SU-DHL-6 (cell line): ENCODE measurements around the gene TFEB.

Experiments
- H2AFZ ChIP-seq: fragments of 200-600 bp; sonication (generic); 2 replicates; pipeline ENCODE4 v1.6.1; 2014; ENCODE audit warnings: low read depth, mild to moderate bottlenecking, moderate library complexity, mixed read lengths, antibody characterized with exemption, low read length; ENCODE audit not compliant: severe bottlenecking
- H3F3A ChIP-seq: fragments of 200-600 bp; shearing (Covaris generic); 2 replicates; pipeline ENCODE4 v1.6.0; 2016; ENCODE audit warnings: antibody characterized with exemption, mild to moderate bottlenecking; ENCODE audit not compliant: insufficient read depth
- H3K27ac ChIP-seq: fragments of 200-600 bp; sonication (generic); 2 replicates; pipeline ENCODE4 v1.5.1; 2016; ENCODE audit warnings: low read depth, mild to moderate bottlenecking, low read length, moderate library complexity, mixed read lengths
- H3K27me3 ChIP-seq: fragments of 200-600 bp; sonication (generic), shearing (Covaris generic); 2 replicates; pipeline ENCODE4 v1.6.0; 2014; ENCODE audit warnings: mild to moderate bottlenecking, low read length
- H3K36me3 ChIP-seq: fragments of 200-600 bp; sonication (generic); 2 replicates; pipeline ENCODE4 v1.6.1; 2014; ENCODE audit warnings: mild to moderate bottlenecking, low read length, mixed read lengths
- H3K4me2 ChIP-seq: fragments of 300-600, 200-600 bp; shearing (Covaris generic), sonication (generic); 2 replicates; pipeline ENCODE4 v1.6.0; 2014; ENCODE audit warnings: low read length, low read depth, mild to moderate bottlenecking; ENCODE audit not compliant: poor library complexity, severe bottlenecking
- H3K4me3 ChIP-seq: fragments of 200-600 bp; sonication (generic); 2 replicates; pipeline ENCODE4 v1.5.1; 2014; ENCODE audit warnings: antibody characterized with exemption, low read length, mild to moderate bottlenecking, mixed read lengths; ENCODE audit not compliant: insufficient read depth, poor library complexity, severe bottlenecking
- H3K79me2 ChIP-seq: fragments of 200-600 bp; sonication (generic); 2 replicates; pipeline ENCODE4 v1.6.1; 2014; ENCODE audit warnings: mild to moderate bottlenecking, low read length, moderate library complexity; ENCODE audit not compliant: insufficient read depth
- H3K9ac ChIP-seq: fragments of 200-600 bp; sonication (generic); 2 replicates; pipeline ENCODE4 v1.7.0; 2014; ENCODE audit warnings: mild to moderate bottlenecking, low read length
- H3K9me2 ChIP-seq: fragments of 200-600 bp; sonication (generic); replicated peaks from 2 replicates; pipeline ENCODE4 v1.6.1; 2014; ENCODE audit warnings: low read length; ENCODE audit not compliant: insufficient read depth
- H3K9me3 ChIP-seq: fragments of 200-600 bp; sonication (generic); 2 replicates; pipeline ENCODE4 v1.6.1; 2014; ENCODE audit warnings: low read length, mixed read lengths; ENCODE audit not compliant: insufficient read depth
- H4K20me1 ChIP-seq: fragments of 200-600 bp; sonication (generic); 2 replicates; pipeline ENCODE4 v1.6.1; 2014; ENCODE audit warnings: low read depth, mild to moderate bottlenecking, antibody characterized with exemption, low read length, moderate library complexity, mixed read lengths
- EZH2phosphoT487 ChIP-seq: fragments of 200-600 bp; sonication (generic), shearing (Covaris generic); conservative IDR thresholded peaks from 2 replicates; pipeline ENCODE4 v1.6.1; 2018; ENCODE audit warnings: mild to moderate bottlenecking, antibody characterized with exemption, low read length, moderate library complexity, mixed read lengths
- TF ChIP-seq, protein P1 (sequence below): fragments of 200-600 bp; sonication (generic); IDR thresholded peaks from one replicate; pipeline ENCODE4 v1.5.1; 2017; ENCODE audit warnings: antibody characterized with exemption, mild to moderate bottlenecking, low read length, moderate library complexity; ENCODE audit not compliant: insufficient read depth, poor library complexity, severe bottlenecking

The TFEB gene

GRCh38 chr6:41735427-41736185 is at the start of gene TFEB:
Gene TFEB, minus strand, starts transcription at chr6:41735608. Its CDS starts 44,395 bp downstream, at chr6:41691213.
- Histone ChIP-seq H3K27me3 (no peaks in the 10 kb centered on the region), H3K4me3 (peak within 1 kb of the TSS; percentile 61), H3K4me2 (peak within 1 kb of the TSS; percentile 79), H3K9me2 (no peaks in the 10 kb centered on the region), H3K9ac (peak within 1 kb of the TSS; percentile 78), H3K79me2 (peaks cover 30% of the 10 kb centered on the region), H3K36me3 (no peaks in the 10 kb centered on the region), H2AFZ (peak within 1 kb of the TSS; percentile 38), H3F3A (peaks cover 21% of the 10 kb centered on the region), H3K27ac (peak within 1 kb of the TSS; percentile 93), H4K20me1 (no peaks in the 10 kb centered on the region), H3K9me3 (no peaks in the 10 kb centered on the region)
- TF ChIP-seq EZH2phosphoT487, result no peak
- TF ChIP-seq, protein P1, sequence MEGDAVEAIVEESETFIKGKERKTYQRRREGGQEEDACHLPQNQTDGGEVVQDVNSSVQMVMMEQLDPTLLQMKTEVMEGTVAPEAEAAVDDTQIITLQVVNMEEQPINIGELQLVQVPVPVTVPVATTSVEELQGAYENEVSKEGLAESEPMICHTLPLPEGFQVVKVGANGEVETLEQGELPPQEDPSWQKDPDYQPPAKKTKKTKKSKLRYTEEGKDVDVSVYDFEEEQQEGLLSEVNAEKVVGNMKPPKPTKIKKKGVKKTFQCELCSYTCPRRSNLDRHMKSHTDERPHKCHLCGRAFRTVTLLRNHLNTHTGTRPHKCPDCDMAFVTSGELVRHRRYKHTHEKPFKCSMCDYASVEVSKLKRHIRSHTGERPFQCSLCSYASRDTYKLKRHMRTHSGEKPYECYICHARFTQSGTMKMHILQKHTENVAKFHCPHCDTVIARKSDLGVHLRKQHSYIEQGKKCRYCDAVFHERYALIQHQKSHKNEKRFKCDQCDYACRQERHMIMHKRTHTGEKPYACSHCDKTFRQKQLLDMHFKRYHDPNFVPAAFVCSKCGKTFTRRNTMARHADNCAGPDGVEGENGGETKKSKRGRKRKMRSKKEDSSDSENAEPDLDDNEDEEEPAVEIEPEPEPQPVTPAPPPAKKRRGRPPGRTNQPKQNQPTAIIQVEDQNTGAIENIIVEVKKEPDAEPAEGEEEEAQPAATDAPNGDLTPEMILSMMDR, result peak; percentile 94

DNA sequence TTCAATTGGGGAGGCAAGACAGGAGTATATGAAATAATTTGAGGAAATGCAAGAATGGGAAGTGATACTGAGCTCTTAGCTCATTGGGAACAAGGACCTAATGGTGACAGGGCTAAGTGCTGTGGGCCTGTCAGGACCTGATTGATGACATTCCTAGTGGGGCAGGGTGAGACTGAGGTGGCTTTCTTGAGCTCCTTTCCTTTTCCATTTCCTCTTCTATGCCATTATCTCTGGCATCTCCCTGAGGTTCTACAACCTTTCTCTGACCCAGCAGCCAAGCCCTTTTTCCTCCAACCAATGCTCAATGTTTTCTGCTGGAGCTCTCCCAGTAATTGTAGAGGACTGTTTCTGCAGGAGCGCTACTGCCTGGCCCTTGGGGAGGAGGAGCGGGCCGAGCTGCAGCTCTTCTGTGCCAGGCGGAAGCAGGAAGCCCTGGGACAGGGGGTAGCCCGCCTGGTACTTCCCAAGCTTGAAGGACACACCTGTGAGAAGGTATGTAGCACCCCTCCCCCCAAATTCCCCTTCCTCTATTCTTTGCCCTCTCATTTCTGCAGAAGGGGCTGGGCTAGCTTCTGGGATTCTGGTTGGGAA is 49.3 kb upstream of the TFEB start:
- H2AFZ ChIP-seq, result no peak overlapping the region
- H3K36me3 ChIP-seq, result peaks cover 4% of the 10 kb centered on the region
- H3K27ac ChIP-seq, result no peak overlapping the region
- no peak overlapping the region for H3K4me2 ChIP-seq
- H3K9me2 ChIP-seq, result no peaks in the 10 kb centered on the region
- H3K9me3 ChIP-seq, result no peaks in the 10 kb centered on the region
- H3F3A ChIP-seq, result peaks cover 13% of the 10 kb centered on the region
- no peak for TF ChIP-seq EZH2phosphoT487
- TF ChIP-seq, protein P1, result no peak
- peaks cover 16% of the 10 kb centered on the region for H3K79me2 ChIP-seq
- no peaks in the 10 kb centered on the region for H4K20me1 ChIP-seq
- no peaks in the 10 kb centered on the region for H3K27me3 ChIP-seq
- H3K9ac ChIP-seq, result no peak overlapping the region
- H3K4me3 ChIP-seq, result no peak overlapping the region

- H3K36me3 ChIP-seq, result no peaks in the 10 kb centered on the region
- H3K4me2 ChIP-seq, result no peak overlapping the region
- H2AFZ ChIP-seq, result no peak overlapping the region
- no peak overlapping the region for H3K9ac ChIP-seq
- no peak for TF ChIP-seq EZH2phosphoT487
- TF ChIP-seq, protein P1, result no peak
- no peaks in the 10 kb centered on the region for H3K27me3 ChIP-seq
- peaks cover 17% of the 10 kb centered on the region for H3F3A ChIP-seq
- H3K9me3 ChIP-seq, result no peaks in the 10 kb centered on the region
- H3K79me2 ChIP-seq, result peaks cover 6% of the 10 kb centered on the region
- no peak overlapping the region for H3K27ac ChIP-seq
- H3K9me2 ChIP-seq, result no peaks in the 10 kb centered on the region
- H4K20me1 ChIP-seq, result no peaks in the 10 kb centered on the region
- no peak overlapping the region for H3K4me3 ChIP-seq
Observed at GRCh38 chr6:41783106-41783780, 47.8 kb upstream of the TFEB start.
